Ishikawa (cell line): ENCODE measurements around the gene NEK7.

Experiments
- CEBPB ChIP-seq: IDR thresholded peaks from 2 replicates; pipeline ENCODE4 v1.6.1; 2012
- CREB1 ChIP-seq: IDR thresholded peaks from 2 replicates; pipeline ENCODE4 v1.6.1; 2012; ENCODE audit warnings: low read depth
- EGR1 ChIP-seq: IDR thresholded peaks from 2 replicates; pipeline ENCODE4 v1.6.1; 2012
- EP300 ChIP-seq: IDR thresholded peaks from 2 replicates; pipeline ENCODE4 v1.6.1; 2012; ENCODE audit warnings: borderline replicate concordance
- FOXM1 ChIP-seq: IDR thresholded peaks from 2 replicates; pipeline ENCODE4 v1.6.1; 2012; ENCODE audit warnings: low read depth, borderline replicate concordance
- MAX ChIP-seq: IDR thresholded peaks from 2 replicates; pipeline ENCODE4 v1.6.1; 2012
- NFIC ChIP-seq: IDR thresholded peaks from 2 replicates; pipeline ENCODE4 v1.6.1; 2012
- RAD21 ChIP-seq: IDR thresholded peaks from 2 replicates; pipeline ENCODE4 v1.6.1; 2012; ENCODE audit warnings: low read depth
- REST ChIP-seq: IDR thresholded peaks from 2 replicates; pipeline ENCODE4 v1.6.1; 2012; ENCODE audit warnings: low read depth, mild to moderate bottlenecking
- TAF1 ChIP-seq: IDR thresholded peaks from 2 replicates; pipeline ENCODE4 v1.6.1; 2012; ENCODE audit warnings: low read depth, mild to moderate bottlenecking
- TCF12 ChIP-seq: IDR thresholded peaks from 2 replicates; pipeline ENCODE4 v1.6.1; 2012; ENCODE audit warnings: low read depth
- TEAD4 ChIP-seq: IDR thresholded peaks from 2 replicates; pipeline ENCODE4 v1.6.1; 2012
- YY1 ChIP-seq: IDR thresholded peaks from 2 replicates; pipeline ENCODE4 v1.6.1; 2012; ENCODE audit warnings: low read depth
- ZBTB7A ChIP-seq: IDR thresholded peaks from 2 replicates; pipeline ENCODE4 v1.6.1; 2012; ENCODE audit warnings: low read depth
- TF ChIP-seq, protein P1 (sequence below): IDR thresholded peaks from 2 replicates; pipeline ENCODE4 v1.6.1; 2012

The NEK7 gene

GRCh38 chr1:198328458-198329032, 171.7 kb downstream of the NEK7 start:
- TF ChIP-seq TAF1 (no peak), RAD21 (no peak), YY1 (no peak), MAX (no peak), FOXM1 (no peak), TEAD4 (no peak), EGR1 (no peak), ZBTB7A (no peak), CREB1 (no peak), TCF12 (no peak), CEBPB (no peak)

GRCh38 chr1:198330982-198331615, 174.3 kb downstream of the NEK7 start:
- TF ChIP-seq EP300: no peak
- TF ChIP-seq, protein P1, sequence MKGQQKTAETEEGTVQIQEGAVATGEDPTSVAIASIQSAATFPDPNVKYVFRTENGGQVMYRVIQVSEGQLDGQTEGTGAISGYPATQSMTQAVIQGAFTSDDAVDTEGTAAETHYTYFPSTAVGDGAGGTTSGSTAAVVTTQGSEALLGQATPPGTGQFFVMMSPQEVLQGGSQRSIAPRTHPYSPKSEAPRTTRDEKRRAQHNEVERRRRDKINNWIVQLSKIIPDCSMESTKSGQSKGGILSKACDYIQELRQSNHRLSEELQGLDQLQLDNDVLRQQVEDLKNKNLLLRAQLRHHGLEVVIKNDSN: no peak
- no peak for TF ChIP-seq FOXM1
- no peak for TF ChIP-seq TAF1
- no peak for TF ChIP-seq REST
- no peak for TF ChIP-seq YY1
- TF ChIP-seq TEAD4: no peak
- TF ChIP-seq CEBPB: no peak
- TF ChIP-seq EGR1: no peak
- no peak for TF ChIP-seq MAX
- TF ChIP-seq RAD21: no peak
- TF ChIP-seq CREB1: no peak
- TF ChIP-seq ZBTB7A: no peak
- no peak for TF ChIP-seq NFIC

- TF ChIP-seq EP300 (no peak), CEBPB (no peak), RAD21 (no peak), TCF12 (no peak), REST (no peak), NFIC (no peak), EGR1 (no peak), CREB1 (no peak), TEAD4 (no peak)
Observed at GRCh38 chr1:198333744-198334143, 176.9 kb downstream of the NEK7 start.

- TF ChIP-seq, protein P1: no peak
- no peak for TF ChIP-seq TEAD4
- no peak for TF ChIP-seq RAD21
- TF ChIP-seq CREB1: no peak
Observed at GRCh38 chr1:198335663-198336062, 178.9 kb downstream of the NEK7 start.

DNA sequence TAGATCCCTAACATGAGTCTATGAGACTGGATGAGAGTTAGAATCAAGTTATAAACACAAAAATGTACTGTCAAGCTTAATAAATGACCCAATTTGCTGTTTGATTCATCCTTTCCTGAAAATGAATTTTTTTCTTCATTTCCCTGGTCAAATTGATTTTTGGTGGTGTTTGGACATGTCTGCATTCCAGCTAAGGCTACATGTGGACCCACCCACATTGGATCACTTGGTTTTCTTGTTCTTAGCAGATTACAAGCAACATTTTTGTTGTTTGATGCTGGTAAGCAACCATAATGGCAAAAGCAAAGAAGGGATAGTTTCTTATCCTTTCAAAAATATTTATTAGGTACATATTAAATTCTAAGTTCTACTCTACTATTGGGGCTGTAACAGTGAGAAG, 181.1 kb downstream of the NEK7 start:
- TF ChIP-seq TAF1 (no peak), TEAD4 (no peak), CREB1 (no peak), RAD21 (no peak), REST (no peak), CEBPB (no peak), EP300 (no peak), NFIC (no peak), MAX (no peak), EGR1 (no peak)
